GM21423 (cell line): ENCODE results near the gene CPNE2.
"Not testable (repeated sequence)": the region's sequence is repeated elsewhere in the genome, so short reads cannot be mapped to it uniquely, and the experiment has no call there.

Source experiments
- ATAC-seq: cut with Tn5 transposase; IDR thresholded peaks from one replicate; pipeline ENCODE4 v1.9.1; 2021; ENCODE audit warnings: mild to moderate bottlenecking, moderate library complexity; ENCODE audit not compliant: unreplicated experiment

The CPNE2 gene

GRCh38 chr16:57165938-57166337, 73.6 kb downstream of the CPNE2 start:
- ATAC-seq, result no peak

- ATAC-seq, result no peak
These were observed 74.1 kb downstream of the CPNE2 start for GRCh38 chr16:57166451-57166850.

GRCh38 chr16:57166951-57167350, 74.6 kb downstream of the CPNE2 start:
- ATAC-seq, result no peak

GRCh38 chr16:57167538-57167937, 75.2 kb downstream of the CPNE2 start:
- no peak for ATAC-seq

GRCh38 chr16:57167953-57168352, 75.6 kb downstream of the CPNE2 start:
- no peak for ATAC-seq

- no peak for ATAC-seq
These were observed 76.9 kb downstream of the CPNE2 start for GRCh38 chr16:57169327-57169726.

- ATAC-seq, result no peak
These were observed 80.4 kb downstream of the CPNE2 start for GRCh38 chr16:57172721-57173290.

- no peak for ATAC-seq
These were observed 83.5 kb downstream of the CPNE2 start for GRCh38 chr16:57175896-57176295.

GRCh38 chr16:57178196-57178595, 85.8 kb downstream of the CPNE2 start:
- no peak for ATAC-seq

- no peak for ATAC-seq
These were observed 86.4 kb downstream of the CPNE2 start for GRCh38 chr16:57178793-57179212.

- ATAC-seq, result no peak
These were observed 86.9 kb downstream of the CPNE2 start for GRCh38 chr16:57179215-57179828.

- no peak for ATAC-seq
These were observed 91.7 kb downstream of the CPNE2 start for GRCh38 chr16:57184113-57184512.

- no peak for ATAC-seq
These were observed 92.6 kb downstream of the CPNE2 start for GRCh38 chr16:57184887-57185445.

- peak; percentile 28 for ATAC-seq
These were observed 93.1 kb downstream of the CPNE2 start for GRCh38 chr16:57185446-57185944.

- ATAC-seq, result peak; percentile 92
These were observed 93.8 kb downstream of the CPNE2 start, which contains the start of the genes PSME3IP1 and RSPRY1 for GRCh38 chr16:57185945-57186871. TSS of gene PSME3IP1 (minus strand) at chr16:57186039. CDS start at chr16:57173854, 12,185 bp downstream. TSS of gene RSPRY1 (plus strand) at chr16:57186329. CDS start at chr16:57204659, 18,330 bp downstream.

- ATAC-seq, result no peak
These were observed 94.8 kb downstream of the CPNE2 start for GRCh38 chr16:57186872-57187854.

- ATAC-seq, result not testable (repeated sequence)
These were observed 95.7 kb downstream of the CPNE2 start for GRCh38 chr16:57187902-57188710.

GRCh38 chr16:57188711-57189002, 96.3 kb downstream of the CPNE2 start:
- ATAC-seq, result no peak

- ATAC-seq, result not testable (repeated sequence)
These were observed 97.1 kb downstream of the CPNE2 start for GRCh38 chr16:57189527-57189926.
